ENCODE results near the gene ATXN1. TPM values are rescaled to one million over a fixed set of nuclear protein-coding genes. Genes with fewer than 3 reads are reported as not detected.

The ATXN1 gene
- polyA plus RNA-seq, 2 of the 4 experiments (the other 2 are of a cell fraction) = 2.9 to 8.3 TPM

- Histone ChIP-seq H3K4me2 (peak overlapping the region; percentile 63), H3K27ac (peak overlapping the region; percentile 80 to 93), H3K9me3 (no peaks in the 10 kb centered on the region), H3K4me1 (peaks cover 59% of the 10 kb centered on the region), H3K4me3 (no peak overlapping the region)
- DNase-seq (ENCODE audit: low read depth in 1 of 2, low spot score in 1 of 2) (no peak), FAIRE-seq (no peak), ATAC-seq (no peak)
- no peak for TF ChIP-seq NR3C1 (IDR thresholded peaks at IDR 0.05)
- no peak for TF ChIP-seq ATOH8 (CRISPR knock-in tag; IDR thresholded peaks at IDR 0.05; ENCODE audit: low read depth)
- TF ChIP-seq HOXB13 (CRISPR knock-in tag; IDR thresholded peaks at IDR 0.05; ENCODE audit: low read depth) = no peak
- CTCF ChIA-PET = interaction anchor here (1.0 to 1.3 kb wide), 3 partner anchors 21 to 72 kb away, joined by 3 to 6 read pairs (median 5); partner anchors contain the start of gene ATXN1
- POLR2A ChIA-PET = interaction anchor here (1.3 kb wide), 2 partner anchors 21 to 71 kb away, joined by 3 to 4 read pairs; no protein-coding TSS in a partner anchor
Observed at GRCh38 chr6:16691324-16691723, 69.9 kb downstream of the ATXN1 start.

DNA sequence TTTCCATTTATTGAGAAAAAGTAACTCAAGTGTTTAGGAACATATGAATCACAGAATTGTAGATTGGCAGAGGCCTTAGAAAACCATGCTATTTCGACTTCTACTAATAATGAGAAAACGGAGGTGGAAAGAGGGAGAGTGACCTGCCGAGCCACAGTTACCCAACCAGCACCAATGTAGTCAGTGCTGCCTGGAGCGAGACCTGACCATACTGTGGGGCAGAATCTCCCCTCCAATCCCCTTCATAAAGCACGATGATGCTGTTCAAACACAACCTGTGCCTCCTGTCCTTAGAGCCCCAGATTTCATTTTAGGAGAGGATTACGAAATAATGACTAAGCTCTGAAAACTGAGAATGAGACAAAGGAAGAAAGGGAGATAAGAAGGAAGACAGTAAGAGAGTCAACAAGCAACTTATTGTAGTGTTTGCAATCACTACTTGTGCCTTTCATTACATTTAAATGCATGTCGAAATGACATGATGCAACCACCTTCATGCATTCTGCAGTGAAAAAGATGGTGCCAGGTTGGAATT lies 70.6 kb downstream of the ATXN1 start:
- CTCF ChIA-PET = interaction anchor here (0.6 to 1.3 kb wide), 3 partner anchors 71 to 309 kb away, joined by 3 to 6 read pairs (median 3); partner anchors contain the start of gene ATXN1
- FAIRE-seq (peak; percentile 7), ATAC-seq (peak; percentile 80 to 83), DNase-seq (ENCODE audit: low read depth in 1 of 2, low spot score in 1 of 2) (peak in 1 of 2 experiments; percentile 74)
- Histone ChIP-seq H3K9me3 (no peaks in the 10 kb centered on the region), H3K4me2 (peak overlapping the region; percentile 63), H3K27ac (peak overlapping the region; percentile 80 to 93), H3K4me1 (peaks cover 66% of the 10 kb centered on the region), H3K4me3 (no peak overlapping the region)
- TF ChIP-seq HEYL (CRISPR knock-in tag; IDR thresholded peaks at IDR 0.05) = no peak
- peak; percentile 78 for TF ChIP-seq FOSL2 (IDR thresholded peaks at IDR 0.05)
- TF ChIP-seq FOSL2 (CRISPR knock-in tag; IDR thresholded peaks at IDR 0.05) = peak; percentile 81
- no peak for TF ChIP-seq USF2 (IDR thresholded peaks at IDR 0.05)
- TF ChIP-seq CHD4 (IDR thresholded peaks at IDR 0.05; ENCODE audit: borderline replicate concordance) = no peak
- peak; percentile 42; the same call in 2 of the 3 replicates for TF ChIP-seq SMC3 (IDR thresholded peaks at IDR 0.05)
- TF ChIP-seq HES2 (IDR thresholded peaks at IDR 0.05) = peak; percentile 97
- TF ChIP-seq ZSCAN20 (CRISPR knock-in tag; IDR thresholded peaks at IDR 0.05) = no peak
- TF ChIP-seq ZFP36 (IDR thresholded peaks at IDR 0.05; ENCODE audit: borderline replicate concordance, partially characterized antibody) = no peak
- TF ChIP-seq, protein P1, sequence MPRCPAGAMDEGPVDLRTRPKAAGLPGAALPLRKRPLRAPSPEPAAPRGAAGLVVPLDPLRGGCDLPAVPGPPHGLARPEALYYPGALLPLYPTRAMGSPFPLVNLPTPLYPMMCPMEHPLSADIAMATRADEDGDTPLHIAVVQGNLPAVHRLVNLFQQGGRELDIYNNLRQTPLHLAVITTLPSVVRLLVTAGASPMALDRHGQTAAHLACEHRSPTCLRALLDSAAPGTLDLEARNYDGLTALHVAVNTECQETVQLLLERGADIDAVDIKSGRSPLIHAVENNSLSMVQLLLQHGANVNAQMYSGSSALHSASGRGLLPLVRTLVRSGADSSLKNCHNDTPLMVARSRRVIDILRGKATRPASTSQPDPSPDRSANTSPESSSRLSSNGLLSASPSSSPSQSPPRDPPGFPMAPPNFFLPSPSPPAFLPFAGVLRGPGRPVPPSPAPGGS (IDR thresholded peaks at IDR 0.05) = peak; percentile 95; the same call in 2 of the 3 replicates
- peak; percentile 85 to 88; a peak in 4 of 5 replicates for TF ChIP-seq EP300 (IDR thresholded peaks at IDR 0.05)
- peak; percentile 91 for TF ChIP-seq GATA3 (IDR thresholded peaks at IDR 0.05; ENCODE audit: borderline replicate concordance)
- TF ChIP-seq HOXA7 (CRISPR knock-in tag; IDR thresholded peaks at IDR 0.05) = no peak
- peak; percentile 97 to 98 for TF ChIP-seq CEBPB (IDR thresholded peaks at IDR 0.05)
- peak; percentile 83 to 90; a peak in 4 of 5 replicates for TF ChIP-seq JUN (IDR thresholded peaks at IDR 0.05)
- TF ChIP-seq EHF (CRISPR knock-in tag; IDR thresholded peaks at IDR 0.05) = no peak
- TF ChIP-seq JUNB (IDR thresholded peaks at IDR 0.05) = peak; percentile 93
- POLR2A ChIA-PET = interaction anchor here (0.6 to 1.3 kb wide), 3 partner anchors 9 to 71 kb away, joined by 3 to 4 read pairs (median 3); no protein-coding TSS in a partner anchor
- WGBS (ENCODE audit: missing lambda C conversion rate) = 7% methylated on average over 7 of the region's 7 CpGs
